T47D (cell line): ENCODE results near the gene NR1H4.

Experiments
- DNase-seq, 2 experiments: peaks; one replicate each; pipeline versions ENCODE4 v3.0.0 to v3.0.0-alpha.2; 2011 to 2012; ENCODE audit warnings: low read depth in 1 of 2, low spot score in 1 of 2
- JUND ChIP-seq: IDR thresholded peaks from 2 replicates; pipeline ENCODE4 v1.6.1; 2012; ENCODE audit warnings: low read depth
- in situ Hi-C: cut with HindIII; loops from 2 replicates; pipeline ENCODE4 v1.10.0; 2016; ENCODE audit warnings: low sequenced_read_pairs, low pct_unique_long_range_greater_than_20kb

The NR1H4 gene

GRCh38 chr12:100503228-100503628, 29.6 kb downstream of the NR1H4 start:
- no peak for TF ChIP-seq JUND
- DNase-seq = no peak
- in situ Hi-C loops = no loop called here

- no peak for DNase-seq
- no peak for TF ChIP-seq JUND
- in situ Hi-C loops = no loop called here
Observed at GRCh38 chr12:100504804-100505203, 31.1 kb downstream of the NR1H4 start.

DNA sequence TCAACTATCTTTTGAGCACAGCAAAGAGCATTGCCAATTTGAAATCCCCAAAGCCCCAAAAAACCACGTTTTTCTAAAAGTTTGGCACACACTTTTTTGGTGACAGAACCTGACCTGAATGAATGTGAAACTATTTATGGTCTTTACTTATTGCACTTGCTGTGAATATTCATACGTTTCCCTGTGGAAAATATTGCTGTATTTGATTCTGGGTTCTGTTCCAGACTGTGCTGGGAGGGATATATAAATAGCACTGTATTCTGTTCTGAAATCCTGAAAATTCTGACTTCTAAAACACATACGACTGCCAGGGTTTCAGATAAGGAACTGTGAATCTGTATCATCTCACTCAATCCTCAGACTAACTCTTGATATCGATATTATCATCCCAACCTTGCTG, 35.1 kb downstream of the NR1H4 start:
- in situ Hi-C loops = no loop called here
- DNase-seq = no peak
- no peak for TF ChIP-seq JUND

DNA sequence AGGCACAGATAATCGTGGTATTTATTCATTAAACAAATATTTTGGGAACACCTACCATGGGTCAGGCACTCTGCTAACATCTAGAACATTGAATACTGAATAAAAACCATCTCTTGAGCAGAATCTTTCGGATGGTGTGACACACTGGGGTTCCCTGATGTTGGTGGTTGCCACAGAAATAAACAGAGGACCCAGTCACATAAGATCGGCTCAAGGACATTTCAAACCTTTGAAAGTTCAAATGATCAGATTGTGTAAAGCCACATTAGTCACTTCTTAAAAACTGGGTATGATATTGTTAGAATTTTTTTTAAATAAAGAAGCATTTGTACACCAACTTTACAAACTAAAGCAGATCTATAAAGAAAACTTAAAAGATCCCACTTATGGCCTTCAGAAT, 39.0 kb downstream of the NR1H4 start:
- no peak for DNase-seq
- no peak for TF ChIP-seq JUND
- in situ Hi-C loops = no loop called here

DNA sequence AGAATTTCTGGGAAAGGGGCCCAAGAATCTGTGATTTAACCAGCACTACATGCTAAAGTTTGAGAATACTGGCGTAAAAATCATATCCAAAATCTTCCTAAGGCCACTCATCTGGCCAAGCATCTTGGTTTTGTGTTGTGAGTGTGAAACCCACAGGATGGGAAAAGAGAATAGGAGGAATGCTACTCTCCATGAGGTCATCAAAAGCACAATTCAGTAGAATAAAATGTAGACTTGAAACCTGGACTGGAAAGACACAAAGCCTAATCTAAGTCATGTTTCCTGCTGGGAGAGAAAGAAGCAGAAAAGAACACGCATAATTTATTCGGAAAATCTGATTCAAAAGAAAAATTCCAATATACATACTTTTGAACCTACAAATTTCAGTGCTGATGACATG, 42.3 kb downstream of the NR1H4 start:
- DNase-seq = no peak
- in situ Hi-C loops = no loop called here
- no peak for TF ChIP-seq JUND

DNA sequence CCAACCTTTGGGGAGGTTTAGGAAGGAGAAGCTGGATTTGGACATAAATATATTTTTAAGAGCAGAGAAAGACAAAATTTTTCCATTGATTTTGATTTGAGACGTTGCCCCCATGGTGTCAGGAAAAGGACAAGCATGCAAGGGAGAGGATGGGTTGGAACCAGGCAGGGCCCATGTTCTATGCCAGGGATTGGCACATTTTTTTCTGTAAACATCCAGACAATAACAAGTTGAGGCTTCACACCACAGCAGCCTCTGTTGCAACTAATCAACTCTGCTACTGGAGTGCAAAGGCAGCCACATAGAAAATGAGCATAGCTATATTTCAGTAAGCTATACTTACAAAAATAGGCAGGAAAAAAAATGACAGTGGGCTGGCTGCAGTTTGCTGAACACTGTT, 44.7 kb downstream of the NR1H4 start:
- in situ Hi-C loops = no loop called here
- TF ChIP-seq JUND = no peak
- DNase-seq = no peak

DNA sequence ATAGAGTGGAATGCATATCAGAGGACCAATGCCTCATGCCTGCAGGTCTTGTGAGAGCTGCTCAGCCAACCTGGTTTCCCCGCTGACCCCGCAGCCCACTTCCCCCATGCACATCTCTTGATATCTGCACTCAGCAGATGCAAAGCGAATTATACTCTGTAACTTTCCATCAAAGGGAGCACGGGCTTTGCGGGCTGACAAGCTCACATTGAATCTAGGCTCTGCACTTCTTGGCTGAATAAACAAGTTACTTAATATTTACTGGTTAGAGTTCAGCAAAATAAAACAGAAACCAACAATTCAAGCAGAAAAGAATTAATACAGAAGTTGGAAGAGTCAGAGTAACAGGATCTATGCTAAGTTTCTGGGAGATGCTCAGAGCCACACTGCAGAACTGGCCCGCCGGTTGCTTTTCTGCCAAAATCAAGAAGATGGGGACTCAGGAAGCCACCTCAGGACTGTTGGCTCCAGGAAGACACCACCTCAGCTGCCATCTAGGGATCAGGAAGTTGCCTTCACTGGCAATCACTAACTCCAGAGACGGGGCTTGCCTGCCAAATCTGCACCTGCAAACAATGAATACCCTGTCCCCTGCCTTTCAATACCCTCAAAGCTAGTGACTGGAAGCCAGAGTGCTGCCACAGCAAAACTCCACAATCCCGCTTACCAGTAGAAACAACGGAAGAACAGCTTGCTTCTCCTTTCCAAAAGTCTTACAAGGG, 46.5 kb downstream of the NR1H4 start:
- no peak for DNase-seq
- TF ChIP-seq JUND = no peak
- in situ Hi-C loops = no loop called here

GRCh38 chr12:100521958-100522357, 48.3 kb downstream of the NR1H4 start:
- no peak for TF ChIP-seq JUND
- in situ Hi-C loops = no loop called here

GRCh38 chr12:100528034-100528433, 54.4 kb downstream of the NR1H4 start:
- in situ Hi-C loops = no loop called here
- DNase-seq = no peak

More at GRCh38 chr12:100521958-100522357, 48.3 kb downstream of the NR1H4 start:
- no peak for DNase-seq

DNA sequence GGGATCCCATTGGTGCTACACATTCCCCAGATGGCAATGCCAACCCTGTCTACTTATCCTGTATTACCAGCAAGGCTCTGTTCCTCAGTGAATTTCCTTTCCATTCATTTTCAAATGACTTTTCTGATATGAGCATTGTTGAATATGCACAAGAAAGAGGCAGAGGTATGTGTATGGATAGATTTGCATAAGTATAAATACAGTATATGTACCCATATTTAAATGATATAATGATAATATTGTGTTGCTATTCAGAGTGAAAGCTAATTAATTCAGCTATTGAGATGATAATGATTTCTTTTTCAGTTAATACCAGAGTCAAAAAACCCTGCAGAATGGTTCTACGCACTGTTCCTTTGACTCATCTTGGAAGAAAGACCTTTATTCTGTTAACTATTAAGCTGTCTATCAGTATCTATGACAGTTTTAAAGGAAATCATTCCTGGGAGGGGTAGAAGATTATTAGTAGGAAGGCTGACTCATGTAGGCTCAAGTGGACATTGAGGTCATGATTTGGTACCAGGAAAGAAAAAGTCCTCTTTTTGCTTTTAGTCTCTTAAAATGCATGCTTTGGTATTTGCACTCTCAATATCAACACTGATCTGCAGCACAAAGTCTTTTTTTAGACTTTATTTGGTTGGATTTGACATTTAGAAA, 54.9 kb downstream of the NR1H4 start:
- DNase-seq = no peak
- TF ChIP-seq JUND = no peak
- in situ Hi-C loops = no loop called here

More at GRCh38 chr12:100528034-100528433, 54.4 kb downstream of the NR1H4 start:
- no peak for TF ChIP-seq JUND

GRCh38 chr12:100529756-100530350, 56.2 kb downstream of the NR1H4 start:
- no peak for DNase-seq
- TF ChIP-seq JUND = no peak
- in situ Hi-C loops = no loop called here

GRCh38 chr12:100533376-100533775, 59.7 kb downstream of the NR1H4 start:
- DNase-seq = no peak
- in situ Hi-C loops = no loop called here
- TF ChIP-seq JUND = no peak

- in situ Hi-C loops = no loop called here
- no peak for DNase-seq
- no peak for TF ChIP-seq JUND
Observed at GRCh38 chr12:100534625-100535227, 61.1 kb downstream of the NR1H4 start.
